NCI-H748 (cell line): ENCODE measurements around the gene ZIC1.

Experiments
- DNase-seq: peaks from one replicate; lab custom pipeline; 2025; ENCODE audit not compliant: unreplicated experiment; lab: John Stamatoyannopoulos, UW

ZIC1 gene

DNA sequence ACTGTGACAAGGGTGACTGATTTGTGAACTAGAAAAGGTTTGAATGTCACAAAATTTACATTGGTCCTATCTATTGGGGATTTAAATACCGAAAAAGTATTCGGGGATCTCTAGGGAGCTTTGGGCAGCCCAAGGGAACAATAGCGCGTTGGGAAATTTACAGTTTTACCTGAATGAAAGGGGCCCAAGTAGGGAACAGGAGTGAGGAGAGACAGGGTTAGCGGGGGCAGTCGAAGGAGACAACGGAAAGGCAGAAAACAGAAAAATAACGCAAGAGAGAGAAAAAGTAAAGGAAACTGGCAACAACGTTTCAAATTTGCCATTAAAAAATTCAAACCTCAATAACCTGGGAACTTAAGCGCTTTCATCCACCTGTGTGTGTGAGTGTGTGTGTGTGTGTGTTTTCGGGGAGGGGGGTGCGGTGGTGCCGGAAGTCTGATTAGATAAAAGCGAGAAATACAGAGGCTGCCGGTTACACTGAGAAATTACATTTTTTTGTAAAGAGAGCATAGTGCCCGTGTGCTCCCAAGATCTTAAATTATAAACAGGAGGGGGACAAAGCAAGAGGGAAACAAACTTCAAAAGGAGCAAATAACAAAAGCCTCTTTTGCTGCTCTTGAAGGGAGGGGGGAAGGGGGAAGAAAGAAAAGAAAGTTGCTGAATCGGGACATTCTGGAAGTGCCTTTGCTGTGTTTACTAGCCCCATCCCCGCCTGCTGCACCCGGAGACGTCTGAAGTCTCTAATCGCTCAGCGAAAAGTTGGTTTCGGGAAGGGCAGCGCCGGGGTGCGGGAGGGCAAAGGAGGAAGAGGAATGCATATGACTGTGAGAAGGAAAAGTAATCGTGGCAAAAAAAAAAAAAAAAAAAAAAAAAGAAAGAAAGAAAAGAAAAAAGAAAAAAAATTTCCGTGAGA is 721 bp upstream of the ZIC1 start:
- DNase-seq, result no peak

DNA sequence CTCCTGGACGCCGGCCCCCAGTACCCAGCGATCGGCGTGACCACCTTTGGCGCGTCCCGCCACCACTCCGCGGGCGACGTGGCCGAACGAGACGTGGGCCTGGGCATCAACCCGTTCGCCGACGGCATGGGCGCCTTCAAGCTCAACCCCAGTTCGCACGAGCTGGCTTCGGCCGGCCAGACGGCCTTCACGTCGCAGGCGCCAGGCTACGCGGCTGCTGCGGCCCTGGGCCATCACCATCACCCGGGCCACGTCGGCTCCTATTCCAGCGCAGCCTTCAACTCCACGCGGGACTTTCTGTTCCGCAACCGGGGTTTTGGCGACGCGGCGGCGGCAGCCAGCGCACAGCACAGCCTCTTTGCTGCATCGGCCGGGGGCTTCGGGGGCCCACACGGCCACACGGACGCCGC is 956 bp downstream of the ZIC1 start:
- DNase-seq, result no peak

DNA sequence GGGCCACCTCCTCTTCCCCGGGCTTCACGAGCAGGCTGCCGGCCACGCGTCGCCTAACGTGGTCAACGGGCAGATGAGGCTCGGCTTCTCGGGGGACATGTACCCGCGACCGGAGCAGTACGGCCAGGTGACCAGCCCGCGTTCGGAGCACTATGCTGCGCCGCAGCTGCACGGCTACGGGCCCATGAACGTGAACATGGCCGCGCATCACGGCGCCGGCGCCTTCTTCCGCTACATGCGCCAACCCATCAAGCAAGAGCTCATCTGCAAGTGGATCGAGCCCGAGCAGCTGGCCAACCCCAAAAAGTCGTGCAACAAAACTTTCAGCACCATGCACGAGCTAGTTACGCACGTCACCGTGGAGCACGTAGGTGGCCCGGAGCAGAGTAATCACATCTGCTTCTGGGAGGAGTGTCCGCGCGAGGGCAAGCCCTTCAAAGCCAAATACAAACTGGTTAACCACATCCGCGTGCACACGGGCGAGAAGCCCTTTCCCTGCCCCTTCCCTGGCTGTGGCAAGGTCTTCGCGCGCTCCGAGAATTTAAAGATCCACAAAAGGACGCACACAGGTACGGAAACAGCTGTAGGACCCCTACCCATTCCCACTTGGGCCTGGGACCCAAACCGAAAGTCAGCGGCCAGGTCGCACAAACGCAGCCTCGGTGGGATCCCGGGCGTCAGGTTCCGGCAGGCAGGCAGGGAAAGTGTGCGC is 1.5 kb downstream of the ZIC1 start:
- DNase-seq, result peak; percentile 45

DNA sequence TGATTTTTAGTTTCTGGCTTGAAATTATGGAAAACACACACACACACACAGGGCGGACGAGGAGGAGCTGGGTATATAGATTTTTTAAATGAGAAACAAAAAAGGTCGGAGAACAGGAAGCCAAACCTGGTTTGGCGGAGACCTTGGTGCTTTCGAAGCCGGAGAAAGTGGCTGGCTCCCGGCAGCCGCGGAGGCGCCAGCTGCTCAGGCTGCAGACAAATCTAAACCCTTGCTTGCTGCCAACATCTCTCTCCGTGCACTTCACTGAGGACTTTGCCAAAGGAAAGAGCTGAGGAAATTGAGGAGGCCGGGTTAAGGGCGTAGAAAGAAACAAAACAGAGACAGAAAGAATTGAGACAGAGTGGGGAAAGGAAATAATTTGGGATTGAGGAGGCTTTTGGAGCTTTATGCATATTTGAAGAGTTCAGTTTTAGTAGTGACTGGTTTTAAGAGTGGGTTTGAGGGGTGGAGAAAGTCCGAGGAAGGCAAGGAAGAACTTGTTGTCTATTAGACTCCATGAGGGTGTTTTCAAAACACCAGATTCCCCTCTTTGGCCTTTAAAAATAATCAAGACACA is 2.2 kb downstream of the ZIC1 start:
- peak; percentile 61 for DNase-seq

DNA sequence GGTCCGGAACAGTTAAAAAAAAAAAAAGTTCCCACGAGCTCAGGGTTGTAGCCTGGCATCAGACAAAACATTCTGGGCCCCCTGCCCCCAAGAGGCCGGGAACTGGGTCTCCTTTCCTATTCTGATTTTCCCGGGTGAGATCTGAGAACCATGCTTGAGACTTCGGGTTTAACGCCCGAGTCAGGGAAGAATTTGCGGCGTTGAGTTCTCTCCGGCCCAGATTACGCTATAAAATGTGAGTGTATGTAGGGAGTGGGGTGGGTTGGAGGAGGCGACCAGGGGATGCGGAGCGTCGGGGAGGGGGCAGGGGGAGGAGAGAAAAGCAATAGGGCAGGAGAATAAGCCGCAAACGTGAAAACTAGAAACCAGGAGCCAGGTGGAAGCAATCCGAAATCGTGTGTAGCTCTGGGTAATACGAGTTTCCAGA is 2.7 kb downstream of the ZIC1 start:
- DNase-seq, result no peak

DNA sequence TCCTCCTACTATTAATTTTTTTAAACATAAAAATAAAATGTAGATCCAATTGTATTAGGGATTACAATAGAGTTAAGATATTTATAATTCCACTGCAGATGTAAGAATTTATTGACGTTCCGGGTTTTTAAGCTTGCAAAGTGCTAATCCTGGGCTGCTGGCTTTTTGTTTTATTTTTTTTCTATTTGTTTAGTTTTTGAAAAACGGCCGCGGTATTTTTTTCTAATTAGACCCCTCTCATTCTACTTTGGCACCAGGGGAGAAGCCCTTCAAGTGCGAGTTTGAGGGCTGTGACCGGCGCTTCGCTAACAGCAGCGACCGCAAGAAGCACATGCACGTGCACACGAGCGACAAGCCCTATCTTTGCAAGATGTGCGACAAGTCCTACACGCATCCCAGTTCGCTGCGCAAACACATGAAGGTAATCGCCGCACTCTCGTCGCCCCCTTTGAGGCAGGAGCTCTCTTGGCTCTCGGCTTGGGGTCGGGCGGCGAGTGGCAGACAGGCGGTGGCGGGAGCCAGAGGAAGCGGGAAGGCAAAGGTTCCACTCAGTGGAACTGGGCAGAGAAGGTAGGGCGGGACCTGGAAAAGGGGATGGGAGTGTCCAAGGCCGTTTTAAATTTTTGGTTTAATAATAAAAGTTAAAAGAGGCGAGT is 3.2 kb downstream of the ZIC1 start:
- DNase-seq, result no peak

DNA sequence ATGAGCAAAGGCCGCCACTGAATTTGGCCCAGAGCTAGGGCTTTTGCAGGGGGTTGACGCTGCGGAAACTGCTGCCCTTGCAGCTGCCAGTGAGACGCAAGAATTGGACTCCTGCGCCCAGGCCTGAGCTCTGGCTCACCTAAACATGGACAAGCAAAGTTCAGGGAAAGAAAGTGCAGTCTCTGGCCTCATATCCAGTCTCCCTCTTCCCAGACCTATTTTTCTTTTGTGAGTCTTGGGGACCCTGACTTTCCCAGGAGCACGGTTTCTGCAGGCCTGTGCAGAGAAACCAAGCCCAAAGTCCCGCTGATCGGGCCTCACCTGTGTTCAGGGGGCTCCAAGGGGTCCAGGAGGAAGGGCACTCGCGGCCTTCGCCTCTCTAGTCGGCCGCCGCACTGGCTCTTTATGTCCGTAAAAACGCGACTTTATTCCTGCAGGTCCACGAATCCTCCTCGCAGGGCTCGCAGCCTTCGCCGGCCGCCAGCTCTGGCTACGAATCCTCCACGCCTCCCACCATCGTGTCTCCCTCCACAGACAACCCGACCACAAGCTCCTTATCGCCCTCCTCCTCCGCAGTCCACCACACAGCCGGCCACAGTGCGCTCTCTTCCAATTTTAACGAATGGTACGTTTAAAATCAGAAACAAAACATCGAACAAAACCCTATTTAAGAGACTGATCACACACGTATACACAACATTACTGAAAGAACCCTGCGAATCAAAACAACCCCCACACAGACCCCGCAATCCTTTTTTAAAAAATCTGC is 3.9 kb downstream of the ZIC1 start:
- DNase-seq, result no peak

DNA sequence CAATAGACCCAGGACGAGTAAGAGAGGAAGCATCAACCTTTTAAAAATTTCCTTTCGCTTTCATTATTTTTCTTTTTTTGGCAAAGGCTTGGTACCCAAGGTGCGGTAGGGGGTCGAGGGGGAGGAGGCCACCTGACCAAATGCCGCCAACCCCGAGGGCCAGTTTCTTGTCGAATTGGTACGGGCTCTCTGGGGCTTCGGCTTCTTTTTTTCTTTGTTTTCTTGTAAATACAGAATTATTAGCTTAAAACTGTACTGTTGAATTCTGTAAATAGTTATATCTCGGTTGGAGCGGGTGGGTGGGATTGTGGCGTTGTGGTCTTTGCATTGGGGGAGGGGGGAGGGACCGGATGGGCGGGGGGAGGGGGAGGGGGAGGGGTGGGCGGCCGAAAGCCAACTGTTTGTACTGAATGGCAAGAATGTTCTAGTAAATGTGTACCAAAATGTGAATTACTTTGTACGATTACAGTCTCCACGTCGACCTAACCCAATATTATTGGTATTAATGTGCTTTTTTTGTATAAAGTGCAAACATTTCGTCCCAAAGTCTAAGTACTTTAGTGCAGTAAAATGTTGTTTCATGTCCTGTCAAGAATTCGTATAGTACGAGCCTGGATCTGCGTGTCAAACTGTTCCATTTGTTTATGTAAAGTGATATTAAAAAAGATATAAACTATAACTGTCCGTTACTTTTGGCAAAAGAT is 4.7 kb downstream of the ZIC1 start:
- DNase-seq, result no peak

DNA sequence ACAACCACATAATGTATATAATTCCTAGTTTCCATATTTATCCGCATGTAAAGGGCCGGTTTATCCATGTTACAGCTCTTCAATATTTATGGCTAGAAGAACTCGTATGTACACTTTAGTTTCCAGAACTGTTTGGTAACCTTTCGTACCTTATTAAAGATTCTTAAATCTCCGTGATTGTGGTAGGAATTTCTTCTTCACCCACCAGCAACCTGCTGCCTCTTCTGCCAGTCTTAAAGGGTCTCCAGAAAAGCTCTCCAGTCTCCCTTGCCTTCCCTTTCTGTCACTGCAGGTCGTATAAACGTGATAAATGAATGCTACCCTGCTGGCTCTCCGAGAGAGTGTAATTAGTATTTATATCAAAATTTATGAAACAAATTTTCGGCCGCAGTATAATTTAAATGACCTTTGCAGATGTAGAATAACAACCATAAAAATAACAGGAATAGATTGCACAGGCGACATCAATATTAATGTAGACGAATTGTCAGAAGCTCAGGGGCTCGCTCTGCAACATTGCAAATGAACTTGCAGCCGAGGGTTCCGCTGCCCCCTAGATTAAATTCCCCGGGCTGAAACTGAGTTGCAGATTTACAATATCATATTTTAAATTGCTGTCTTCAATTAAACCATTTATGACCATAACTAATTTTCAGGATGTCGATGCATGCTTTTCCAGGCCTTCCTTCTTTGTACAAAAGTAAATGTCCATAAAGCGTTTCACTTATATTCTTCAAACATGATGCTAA is 5.4 kb downstream of the ZIC1 start:
- DNase-seq, result no peak

DNA sequence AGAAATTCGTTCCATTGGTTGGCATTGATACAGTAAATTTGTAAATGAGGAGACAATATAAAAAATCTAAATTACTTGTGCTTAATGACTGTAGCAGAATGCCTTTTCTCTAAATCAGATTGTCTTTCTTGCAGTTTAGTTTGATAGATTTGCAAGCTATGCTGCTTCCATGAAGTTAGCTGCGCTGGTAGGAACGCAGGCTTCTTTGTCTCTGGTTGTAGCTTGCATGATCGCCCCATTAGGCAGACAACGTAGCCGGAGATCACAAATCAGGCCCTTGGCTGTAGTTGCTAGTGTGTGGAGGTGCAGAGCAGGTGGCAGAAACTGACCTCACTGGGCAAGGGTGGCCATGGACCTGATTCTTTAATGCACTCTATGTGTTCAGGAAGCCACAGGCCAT is 6.1 kb downstream of the ZIC1 start:
- DNase-seq, result no peak

DNA sequence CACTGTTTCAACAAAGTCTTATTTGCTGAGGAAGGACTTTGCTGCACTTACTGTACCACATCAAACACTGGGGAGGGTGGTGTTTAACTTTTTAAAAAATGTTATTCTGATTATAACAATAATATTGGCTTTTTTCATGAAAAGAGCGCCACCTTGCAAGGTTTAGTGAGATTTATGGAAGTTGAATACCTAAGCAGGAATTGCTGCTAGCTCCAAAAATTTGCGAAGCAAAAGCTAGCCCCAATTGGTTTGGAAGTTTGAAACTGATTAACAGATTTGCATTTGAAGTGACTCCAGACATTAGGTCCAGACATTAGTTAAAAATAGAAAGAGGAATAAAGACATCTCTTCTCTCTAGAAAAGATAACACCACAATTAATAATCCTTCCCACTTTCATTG is 6.7 kb downstream of the ZIC1 start:
- no peak for DNase-seq

DNA sequence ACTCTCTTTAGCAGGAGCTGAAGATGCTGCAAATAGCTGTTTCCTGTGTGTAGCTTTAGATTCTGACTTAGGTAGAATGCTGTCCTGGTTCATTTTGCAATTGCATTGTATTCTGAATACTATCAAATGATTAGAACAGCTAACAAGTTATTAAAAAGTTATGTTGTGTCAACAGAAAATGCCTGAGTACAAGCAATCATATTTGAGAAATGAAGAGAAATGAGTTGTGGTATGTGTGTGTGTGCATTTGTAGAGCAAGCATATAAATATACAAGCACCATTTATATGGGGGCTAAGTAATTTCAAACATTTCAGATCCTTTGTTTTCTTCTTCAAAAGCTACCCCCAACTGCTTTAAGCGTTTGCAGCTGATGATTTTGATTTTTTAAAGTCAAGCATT is 7.8 kb downstream of the ZIC1 start:
- DNase-seq, result no peak

DNA sequence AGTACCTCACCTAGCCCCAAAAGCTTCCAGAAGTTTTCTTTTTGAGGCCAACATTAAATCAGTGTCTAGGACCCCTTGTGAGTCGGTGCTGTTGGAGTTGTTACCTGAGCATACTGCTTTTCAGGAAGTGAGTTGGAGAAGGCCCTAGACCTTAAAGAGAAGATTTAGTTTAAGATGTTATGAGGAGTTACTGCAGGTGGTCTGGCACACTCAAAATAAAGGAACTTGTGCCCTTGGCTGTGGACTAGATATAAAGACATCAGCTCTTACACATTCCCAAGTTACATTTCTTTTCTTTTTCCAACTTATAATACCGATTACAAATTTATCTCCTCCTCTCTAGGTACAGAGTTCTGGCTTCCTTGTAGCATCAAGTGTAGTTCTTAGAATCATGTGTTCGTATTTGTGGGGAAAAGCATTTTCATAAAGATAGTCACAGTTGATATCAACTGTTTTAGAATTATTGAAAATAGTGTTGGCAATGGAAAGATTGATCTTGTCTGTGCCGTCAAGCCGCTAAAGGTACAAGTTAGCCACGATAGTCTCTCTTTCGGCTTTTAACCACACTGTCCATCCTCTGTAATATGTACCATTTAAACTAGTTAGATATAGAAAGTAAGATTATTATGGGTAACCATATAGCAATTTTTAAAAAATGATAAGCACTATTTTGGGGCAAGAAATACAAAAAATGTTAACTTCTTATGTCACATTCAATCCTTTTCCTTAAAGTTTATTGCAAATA is 8.6 kb downstream of the ZIC1 start:
- DNase-seq, result no peak

DNA sequence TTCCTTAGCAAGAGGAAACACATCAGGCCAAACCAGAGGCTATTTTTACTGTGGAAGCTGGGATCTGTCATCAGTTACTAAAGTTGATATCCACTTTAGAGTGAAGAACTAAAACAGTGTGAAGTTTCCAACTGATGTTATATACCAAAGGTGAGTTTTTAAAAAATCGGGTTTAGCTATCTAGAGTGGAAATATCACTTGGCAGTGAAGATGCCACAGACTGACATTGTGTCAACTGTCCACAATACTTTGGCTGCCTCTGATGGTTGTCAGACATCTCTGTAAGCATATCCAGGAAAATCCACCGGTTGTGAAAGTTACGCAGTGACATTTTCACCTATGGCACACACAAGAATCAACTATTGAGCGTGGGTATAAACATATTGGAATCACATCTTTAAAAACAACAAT is 9.2 kb downstream of the ZIC1 start:
- DNase-seq, result no peak

DNA sequence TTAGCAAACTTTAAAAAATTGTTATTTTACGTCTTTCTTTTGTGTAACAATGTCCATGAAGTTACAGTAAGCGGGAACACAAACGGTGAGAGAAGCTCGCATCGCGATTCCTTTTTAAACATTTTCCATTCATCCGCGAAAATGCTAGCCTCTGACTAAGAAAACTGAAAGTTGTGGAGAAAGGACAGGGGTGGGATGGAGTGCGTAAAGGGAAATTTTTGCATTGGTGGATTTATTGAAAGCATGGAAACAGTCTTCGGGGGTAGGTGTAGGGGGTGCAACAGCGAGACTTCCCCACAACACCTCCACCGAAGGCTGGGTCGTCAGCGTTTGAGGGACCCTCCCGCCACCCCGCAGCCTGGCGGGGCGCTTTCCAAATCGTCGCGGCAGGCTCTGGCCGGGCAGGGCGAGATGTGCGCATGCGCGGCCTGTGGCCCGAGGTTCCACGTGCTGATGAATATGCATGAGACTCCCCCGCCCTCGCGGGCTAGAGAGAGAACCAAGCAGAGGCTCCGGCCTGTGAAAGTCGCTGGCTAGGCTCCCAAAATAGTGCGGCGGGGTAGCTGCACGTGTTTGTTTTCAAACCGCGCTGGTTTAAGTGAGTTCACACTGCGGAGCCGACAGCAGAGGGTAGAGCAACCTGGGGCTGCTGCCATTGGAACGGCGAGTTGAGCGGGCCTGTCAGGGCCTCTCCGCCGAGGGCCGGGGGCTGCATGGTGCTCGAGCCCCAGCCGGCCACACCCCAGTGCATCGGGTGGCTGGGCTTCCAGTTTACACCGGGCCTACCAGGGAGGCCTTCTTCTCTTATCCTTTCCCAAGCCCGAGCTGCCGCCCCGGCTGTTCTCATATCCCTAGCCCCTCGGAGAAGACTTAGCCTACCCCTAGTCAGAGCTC is 9.9 kb downstream of the ZIC1 start:
- DNase-seq, result peak; percentile 62

DNA sequence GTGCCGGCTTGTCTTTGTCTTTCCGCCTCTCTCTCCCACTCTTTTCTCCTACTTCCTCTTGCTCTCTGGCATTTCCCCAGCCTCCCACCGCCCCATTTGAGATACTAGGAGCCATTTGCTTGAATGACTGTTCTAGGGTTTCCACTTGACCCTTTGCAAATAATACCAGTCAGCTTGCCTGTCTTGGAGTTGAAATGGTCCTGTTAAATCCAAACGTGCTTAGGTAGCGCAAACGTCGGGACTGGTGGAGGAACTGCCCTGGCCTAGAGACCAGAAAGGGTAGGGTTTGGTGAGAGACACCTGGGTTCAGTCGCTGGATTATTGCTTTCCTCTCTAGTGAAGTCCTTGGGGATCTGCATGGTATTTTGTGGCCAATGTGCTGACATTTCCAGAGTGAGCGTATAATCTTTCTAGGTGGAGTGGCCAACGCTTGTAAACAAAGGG is 10.6 kb downstream of the ZIC1 start:
- no peak for DNase-seq

DNA sequence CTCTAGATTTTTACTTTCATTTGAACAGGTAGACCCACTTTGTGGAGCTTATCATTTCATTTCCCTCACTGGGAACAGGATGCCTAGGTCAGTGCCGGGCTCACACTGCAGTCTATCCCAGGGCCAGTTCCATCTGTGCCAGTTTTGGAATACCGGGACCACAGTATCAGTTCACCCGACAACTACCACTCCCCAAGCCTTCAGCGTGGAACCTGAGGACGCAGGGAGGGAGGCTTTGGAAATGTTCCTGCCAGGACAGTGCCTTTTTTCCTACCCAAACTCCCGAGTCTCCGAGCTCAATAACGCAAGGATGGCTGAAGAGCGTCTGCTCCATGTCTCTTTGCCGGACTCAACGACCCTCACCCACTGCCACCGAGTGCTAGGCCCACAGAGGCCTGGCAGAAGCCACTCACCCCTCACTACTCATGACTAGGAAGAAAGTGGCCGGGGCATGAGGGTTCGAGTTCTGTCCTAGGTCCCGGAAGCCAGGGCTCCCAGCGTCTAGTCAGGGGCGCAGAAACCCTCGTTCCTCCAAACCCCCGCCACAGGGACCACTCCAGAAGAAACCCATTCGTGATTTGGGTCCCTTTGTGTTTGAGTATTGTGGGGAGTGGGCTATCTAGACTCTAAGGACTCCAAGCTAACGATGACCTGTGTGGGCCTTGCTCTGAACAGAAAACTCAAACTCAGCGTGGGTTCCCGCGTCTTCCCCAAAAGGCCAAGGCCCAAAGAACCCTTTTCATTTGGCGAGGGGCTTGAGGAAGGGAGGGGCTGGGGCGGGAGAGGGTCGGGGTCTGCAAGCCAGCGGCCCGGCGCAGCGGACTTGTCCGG is 11.4 kb downstream of the ZIC1 start:
- DNase-seq, result no peak
